ENCODE results near the gene B3GNT5. TPM values are rescaled to one million over a fixed set of nuclear protein-coding genes. Genes with fewer than 3 reads are reported as not detected.

Gene B3GNT5
- total and polyA plus RNA-seq, 4 donors = 11.0 to 25.7 (median 20.6) TPM

DNA sequence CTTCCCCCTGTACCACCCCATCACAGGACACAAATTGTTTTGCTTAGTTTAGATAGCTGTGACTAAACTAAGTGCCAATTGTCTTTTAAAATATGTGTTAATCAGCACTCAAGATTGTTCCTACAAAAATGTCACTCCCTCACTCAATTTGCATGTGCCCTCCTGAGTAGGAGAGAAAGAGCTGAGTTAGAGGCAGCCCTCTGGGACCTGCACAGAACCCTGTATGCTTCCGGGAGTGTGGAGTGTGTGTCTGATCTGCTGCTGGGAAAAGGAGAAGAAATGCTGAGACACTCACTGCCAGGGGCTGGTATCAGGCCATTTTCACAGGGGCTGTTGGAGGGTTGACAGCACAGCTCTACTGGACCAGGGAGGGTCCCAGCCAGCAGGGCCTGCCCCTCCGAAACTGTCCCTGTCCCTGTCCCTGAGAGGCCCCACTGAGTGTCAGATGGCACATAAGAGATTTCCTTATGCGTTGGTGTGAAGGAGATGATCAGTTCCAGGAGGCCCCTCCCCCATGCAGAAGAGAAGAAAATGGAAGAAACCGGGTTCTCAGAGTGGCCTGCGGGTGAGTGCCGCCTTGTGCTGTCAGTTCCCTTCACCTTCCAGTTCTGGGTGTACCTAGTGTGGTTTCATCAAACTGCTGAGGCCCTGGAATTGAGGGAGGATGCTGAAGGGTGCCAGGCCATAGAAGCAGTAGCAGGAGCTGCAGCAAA lies 3.9 kb upstream of the B3GNT5 start:
- no peaks in the 10 kb centered on the region for H3K27me3 ChIP-seq (ENCODE audit: control insufficient read depth, insufficient read depth, low read length)
- H3K36me3 ChIP-seq (ENCODE audit: control insufficient read depth, insufficient read depth, low read length) = no peaks in the 10 kb centered on the region
- peaks cover 4% of the 10 kb centered on the region for H3K4me1 ChIP-seq (ENCODE audit: control insufficient read depth, insufficient read depth, low read length)
- DNase-seq (ENCODE audit: low read depth in 4 of 6, low spot score in 6 of 6) = no peak
- no peaks in the 10 kb centered on the region for H3K9me3 ChIP-seq (ENCODE audit: control insufficient read depth, insufficient read depth, low read length)
- H3K27ac ChIP-seq (ENCODE audit: low read depth, low read length) = no peak overlapping the region
- no peak overlapping the region for H3K4me3 ChIP-seq (ENCODE audit: low read depth, low read length)
- WGBS (ENCODE audit: insufficient coverage) = 63% methylated on average over 4 of the region's 6 CpGs

- no peaks in the 10 kb centered on the region for H3K36me3 ChIP-seq (ENCODE audit: control insufficient read depth, insufficient read depth, low read length)
- H3K27ac ChIP-seq (ENCODE audit: low read depth, low read length) = no peak overlapping the region
- peaks cover 9% of the 10 kb centered on the region for H3K4me1 ChIP-seq (ENCODE audit: control insufficient read depth, insufficient read depth, low read length)
- H3K27me3 ChIP-seq (ENCODE audit: control insufficient read depth, insufficient read depth, low read length) = no peaks in the 10 kb centered on the region
- no peak for DNase-seq (ENCODE audit: low read depth in 4 of 6, low spot score in 6 of 6)
- peak overlapping the region; percentile 81 for H3K4me3 ChIP-seq (ENCODE audit: low read depth, low read length)
- no CpG with 5 or more reads among the region's 5 CpGs for WGBS (ENCODE audit: insufficient coverage)
- H3K9me3 ChIP-seq (ENCODE audit: control insufficient read depth, insufficient read depth, low read length) = no peaks in the 10 kb centered on the region
These were observed 803 bp upstream of the B3GNT5 start for GRCh38 chr3:183252118-183252782.

- WGBS (ENCODE audit: insufficient coverage) = under 1% methylated on average over 111 of the region's 111 CpGs
- no peaks in the 10 kb centered on the region for H3K36me3 ChIP-seq (ENCODE audit: control insufficient read depth, insufficient read depth, low read length)
- no peaks in the 10 kb centered on the region for H3K9me3 ChIP-seq (ENCODE audit: control insufficient read depth, insufficient read depth, low read length)
- H3K4me3 ChIP-seq (ENCODE audit: low read depth, low read length) = peak overlapping the region; percentile 81
- peaks cover 9% of the 10 kb centered on the region for H3K4me1 ChIP-seq (ENCODE audit: control insufficient read depth, insufficient read depth, low read length)
- peak in 3 of 6 donors; percentile 47 to 79 (median 67) for DNase-seq (ENCODE audit: low read depth in 4 of 6, low spot score in 6 of 6)
- H3K27me3 ChIP-seq (ENCODE audit: control insufficient read depth, insufficient read depth, low read length) = no peaks in the 10 kb centered on the region
- H3K27ac ChIP-seq (ENCODE audit: low read depth, low read length) = peak overlapping the region; percentile 86
These were observed 754 bp downstream of the B3GNT5 start for GRCh38 chr3:183253528-183254486.

- peak in 1 of 6 donors; percentile 57 for DNase-seq (ENCODE audit: low read depth in 4 of 6, low spot score in 6 of 6)
- peak overlapping the region; percentile 81 for H3K4me3 ChIP-seq (ENCODE audit: low read depth, low read length)
- H3K4me1 ChIP-seq (ENCODE audit: control insufficient read depth, insufficient read depth, low read length) = peaks cover 5% of the 10 kb centered on the region
- H3K36me3 ChIP-seq (ENCODE audit: control insufficient read depth, insufficient read depth, low read length) = no peaks in the 10 kb centered on the region
- peak overlapping the region; percentile 82 for H3K27ac ChIP-seq (ENCODE audit: low read depth, low read length)
- H3K27me3 ChIP-seq (ENCODE audit: control insufficient read depth, insufficient read depth, low read length) = no peaks in the 10 kb centered on the region
- WGBS (ENCODE audit: insufficient coverage) = 5% methylated on average over 45 of the region's 49 CpGs
- no peaks in the 10 kb centered on the region for H3K9me3 ChIP-seq (ENCODE audit: control insufficient read depth, insufficient read depth, low read length)
These were observed 1.7 kb downstream of the B3GNT5 start for GRCh38 chr3:183254487-183255347.

DNA sequence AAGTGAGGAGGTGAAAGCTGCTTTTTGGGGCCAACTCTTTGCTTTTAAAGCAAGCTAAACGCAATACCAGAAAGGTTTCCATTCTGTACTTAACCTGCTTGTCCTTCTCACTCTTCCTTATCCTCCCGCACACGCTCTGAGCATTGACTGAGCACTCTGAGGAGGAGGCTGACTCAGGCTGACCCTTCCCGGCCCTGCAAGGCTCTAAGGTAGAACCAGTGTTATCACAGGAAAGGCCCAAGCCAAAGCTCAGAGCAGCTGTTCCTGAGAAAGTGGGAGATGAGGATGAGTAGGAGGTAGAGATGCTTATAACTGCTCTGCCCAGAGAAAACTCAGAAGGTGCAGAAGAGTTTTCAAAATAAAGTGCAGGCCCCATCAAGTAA lies 2.3 kb downstream of the B3GNT5 start:
- DNase-seq (ENCODE audit: low read depth in 4 of 6, low spot score in 6 of 6) = no peak

DNA sequence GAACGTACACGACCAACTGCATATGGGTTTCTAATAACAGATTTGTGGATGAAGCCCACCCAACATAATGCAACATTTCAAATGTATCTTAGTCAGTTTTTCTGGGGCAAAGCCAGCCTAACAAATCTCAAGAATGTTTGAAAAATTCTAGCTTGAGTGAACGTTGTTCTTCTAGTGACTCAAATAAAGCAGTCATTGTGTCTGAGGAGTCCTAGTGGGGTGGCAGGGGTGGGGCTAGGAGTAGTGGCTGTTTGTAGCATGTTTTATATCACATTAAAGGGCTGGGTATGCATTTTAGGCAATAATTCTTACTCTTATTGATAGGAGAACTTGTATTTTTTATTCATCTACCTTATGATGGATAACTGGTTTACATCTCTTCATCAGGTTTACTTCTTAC lies 6.0 kb downstream of the B3GNT5 start:
- no peak for DNase-seq (ENCODE audit: low read depth in 4 of 6, low spot score in 6 of 6)
- H3K36me3 ChIP-seq (ENCODE audit: control insufficient read depth, insufficient read depth, low read length) = no peaks in the 10 kb centered on the region
- WGBS (ENCODE audit: insufficient coverage) = 40% methylated on average over 1 of the region's 3 CpGs
- H3K4me1 ChIP-seq (ENCODE audit: control insufficient read depth, insufficient read depth, low read length) = peaks cover 5% of the 10 kb centered on the region
- peak overlapping the region; percentile 72 for H3K27ac ChIP-seq (ENCODE audit: low read depth, low read length)
- H3K27me3 ChIP-seq (ENCODE audit: control insufficient read depth, insufficient read depth, low read length) = no peaks in the 10 kb centered on the region
- no peaks in the 10 kb centered on the region for H3K9me3 ChIP-seq (ENCODE audit: control insufficient read depth, insufficient read depth, low read length)
- H3K4me3 ChIP-seq (ENCODE audit: low read depth, low read length) = no peak overlapping the region

More for the DNA sequence above, 2.3 kb downstream of the B3GNT5 start:
- no peaks in the 10 kb centered on the region for H3K27me3 ChIP-seq (ENCODE audit: control insufficient read depth, insufficient read depth, low read length)
- H3K4me1 ChIP-seq (ENCODE audit: control insufficient read depth, insufficient read depth, low read length) = peaks cover 5% of the 10 kb centered on the region
- peak overlapping the region; percentile 82 for H3K27ac ChIP-seq (ENCODE audit: low read depth, low read length)
- 70% methylated on average over 4 of the region's 4 CpGs for WGBS (ENCODE audit: insufficient coverage)
- no peaks in the 10 kb centered on the region for H3K36me3 ChIP-seq (ENCODE audit: control insufficient read depth, insufficient read depth, low read length)
- no peaks in the 10 kb centered on the region for H3K9me3 ChIP-seq (ENCODE audit: control insufficient read depth, insufficient read depth, low read length)
- peak overlapping the region; percentile 51 for H3K4me3 ChIP-seq (ENCODE audit: low read depth, low read length)

DNA sequence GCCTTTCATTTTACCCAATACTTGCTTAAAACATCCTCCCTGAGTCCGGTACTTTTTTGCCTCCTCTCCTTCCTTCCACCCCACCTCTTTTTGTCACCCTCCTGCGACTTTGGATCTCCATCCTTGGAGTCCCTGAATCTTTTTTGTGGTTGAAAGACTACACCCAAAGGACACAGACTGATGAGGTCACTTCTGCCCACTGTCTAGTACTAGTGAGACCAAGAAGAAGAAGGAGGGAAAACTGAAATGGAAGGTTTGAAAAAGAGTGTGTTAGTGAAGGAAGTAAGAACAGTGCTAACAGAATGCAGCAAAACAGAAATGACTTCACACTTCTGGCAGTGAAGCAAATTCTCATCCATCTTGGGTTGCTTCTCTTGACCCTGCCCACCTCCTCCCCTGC lies 6.6 kb downstream of the B3GNT5 start:
- no peak for DNase-seq (ENCODE audit: low read depth in 4 of 6, low spot score in 6 of 6)
- no peak overlapping the region for H3K4me3 ChIP-seq (ENCODE audit: low read depth, low read length)
- H3K27me3 ChIP-seq (ENCODE audit: control insufficient read depth, insufficient read depth, low read length) = no peaks in the 10 kb centered on the region
- no peaks in the 10 kb centered on the region for H3K9me3 ChIP-seq (ENCODE audit: control insufficient read depth, insufficient read depth, low read length)
- H3K36me3 ChIP-seq (ENCODE audit: control insufficient read depth, insufficient read depth, low read length) = no peaks in the 10 kb centered on the region
- H3K4me1 ChIP-seq (ENCODE audit: control insufficient read depth, insufficient read depth, low read length) = peaks cover 4% of the 10 kb centered on the region
- peak overlapping the region; percentile 72 for H3K27ac ChIP-seq (ENCODE audit: low read depth, low read length)
- WGBS (ENCODE audit: insufficient coverage) = 64% methylated on average over 2 of the region's 2 CpGs

GRCh38 chr3:183260167-183260904 lies 7.3 kb downstream of the B3GNT5 start:
- Histone ChIP-seq H3K4me3 (ENCODE audit: low read depth, low read length) (no peak overlapping the region), H3K4me1 (ENCODE audit: control insufficient read depth, insufficient read depth, low read length) (peaks cover 4% of the 10 kb centered on the region), H3K9me3 (ENCODE audit: control insufficient read depth, insufficient read depth, low read length) (no peaks in the 10 kb centered on the region), H3K27ac (ENCODE audit: low read depth, low read length) (peak overlapping the region; percentile 72), H3K36me3 (ENCODE audit: control insufficient read depth, insufficient read depth, low read length) (no peaks in the 10 kb centered on the region), H3K27me3 (ENCODE audit: control insufficient read depth, insufficient read depth, low read length) (no peaks in the 10 kb centered on the region)
- WGBS (ENCODE audit: insufficient coverage) = 36% methylated on average over 3 of the region's 7 CpGs
- no peak for DNase-seq (ENCODE audit: low read depth in 4 of 6, low spot score in 6 of 6)
